AG10803 (cell line): Measurements from ENCODE around the gene APLN.

ENCODE experiments used
- DNase-seq: peaks from one replicate; pipeline ENCODE4 v3.0.0; 2010; ENCODE audit warnings: low read depth
- H3K4me3 ChIP-seq: 2 replicates; pipeline ENCODE4 v1.5.1; 2011; ENCODE audit warnings: mild to moderate bottlenecking, low read length, control low read depth
- CTCF ChIP-seq: conservative IDR thresholded peaks from 2 replicates; pipeline ENCODE4 v1.5.1; 2011; ENCODE audit warnings: mild to moderate bottlenecking, low read length, control low read depth, inconsistent platforms

Gene APLN

GRCh38 chrX:129688097-129688496 is 33.3 kb upstream of the APLN start:
- TF ChIP-seq CTCF: no peak
- DNase-seq: no peak
- H3K4me3 ChIP-seq: no peak overlapping the region

- TF ChIP-seq CTCF: no peak
- no peak overlapping the region for H3K4me3 ChIP-seq
- DNase-seq: peak; percentile 67
Observed at GRCh38 chrX:129686422-129686948, 31.7 kb upstream of the APLN start.

GRCh38 chrX:129682979-129683378 is 28.2 kb upstream of the APLN start:
- H3K4me3 ChIP-seq: no peak overlapping the region
- no peak for DNase-seq
- no peak for TF ChIP-seq CTCF

GRCh38 chrX:129679901-129680300 is 25.1 kb upstream of the APLN start:
- no peak for DNase-seq
- TF ChIP-seq CTCF: no peak
- H3K4me3 ChIP-seq: no peak overlapping the region

- DNase-seq: no peak
- H3K4me3 ChIP-seq: peak overlapping the region; percentile 29
- TF ChIP-seq CTCF: no peak
Observed at GRCh38 chrX:129678614-129679195, 23.9 kb upstream of the APLN start.

- TF ChIP-seq CTCF: no peak
- no peak for DNase-seq
- H3K4me3 ChIP-seq: no peak overlapping the region
Observed at GRCh38 chrX:129667412-129667811, 12.7 kb upstream of the APLN start.

GRCh38 chrX:129665916-129666644 is 11.3 kb upstream of the APLN start:
- no peak for TF ChIP-seq CTCF
- peak; percentile 78 for DNase-seq

More at GRCh38 chrX:129665916-129666644, 11.3 kb upstream of the APLN start:
- no peak overlapping the region for H3K4me3 ChIP-seq
